ENCODE data around the gene FAM167B. TPM values are rescaled to one million over a fixed set of nuclear protein-coding genes. Genes with fewer than 3 reads are reported as not detected.

FAM167B gene
- total and polyA plus RNA-seq, 2 donors (not counting 1 experiment from before 2014, with no cell fraction given), result 1.1 to 5.4 TPM

DNA sequence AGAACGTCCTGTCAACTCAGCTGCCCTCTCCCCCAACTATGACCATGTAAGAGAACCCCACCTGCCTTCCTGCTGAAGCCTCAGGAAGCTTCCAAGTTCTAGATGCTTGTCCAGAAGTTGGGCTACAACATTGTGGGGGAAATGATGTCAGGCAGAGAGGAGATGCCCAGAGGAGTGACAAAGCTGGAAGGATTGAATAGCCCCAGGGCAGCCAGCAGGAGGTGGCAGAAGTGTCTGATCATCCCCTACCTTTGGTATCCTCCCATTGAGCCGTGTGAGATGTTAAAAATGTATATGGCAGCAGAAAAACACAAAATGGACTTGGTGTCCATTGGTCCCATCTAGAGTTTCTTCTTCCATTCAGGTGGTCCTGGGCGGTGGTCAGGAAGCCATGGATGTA lies 18.3 kb upstream of the FAM167B start:
- DNase-seq (no peak), ATAC-seq (ENCODE audit: low read depth) (no peak)
- H3K36me3 ChIP-seq (replicated peaks in 1 of 2; ENCODE audit: control extremely low read depth in 1 of 2, control insufficient read depth in 1 of 2, extremely low read depth in 1 of 2, insufficient read depth in 2 of 2, low read length in 1 of 2), result peaks cover 6 to 68% of the 10 kb centered on the region in 2 experiments
- Mint-ChIP-seq H3K27me3 (no peaks in the 10 kb centered on the region), H3K27ac (no peak overlapping the region), H3K4me1 (peaks cover 8% of the 10 kb centered on the region), H3K4me3 (no peak overlapping the region), H3K9me3 (ENCODE audit: insufficient read depth) (no peaks in the 10 kb centered on the region)
- H3K9ac ChIP-seq (ENCODE audit: low read length), result no peak overlapping the region
- H3K4me1 ChIP-seq (ENCODE audit: control insufficient read depth in 2 of 2, insufficient read depth in 2 of 2, low read length in 2 of 2), result peaks cover 2 to 3% of the 10 kb centered on the region in 2 donors
- intact Hi-C loops (cut with micrococcal nuclease), result no loop called here
- no peak overlapping the region for H3K4me2 ChIP-seq (replicated peaks; ENCODE audit: low read depth, low read length, poor library complexity, severe bottlenecking)
- POLR2A ChIA-PET, result interaction anchor here (0.6 kb wide), 1 partner anchor 121 kb away, joined by 7 read pairs; no protein-coding TSS in a partner anchor
- CTCF ChIA-PET, result interaction anchor here (0.5 to 3.9 kb wide), 5 partner anchors 13 to 142 kb away, joined by 3 to 14 read pairs (median 5); partner anchors contain the start of gene HDAC1
- no peak overlapping the region for H2AFZ ChIP-seq (ENCODE audit: insufficient read depth, low read depth, low read length, poor library complexity, severe bottlenecking)
- H3K79me2 ChIP-seq (ENCODE audit: control insufficient read depth, insufficient read depth, low read length), result peaks cover 12% of the 10 kb centered on the region
- H4K20me1 ChIP-seq (ENCODE audit: control insufficient read depth, insufficient read depth, low read length, poor library complexity, severe bottlenecking), result peaks cover 5% of the 10 kb centered on the region
- no peaks in the 10 kb centered on the region for H3K9me3 ChIP-seq (ENCODE audit: control extremely low read depth in 1 of 3, control insufficient read depth in 2 of 3, insufficient read depth in 1 of 3, low read length in 2 of 3)
- no peaks in the 10 kb centered on the region for H3K27me3 ChIP-seq (replicated peaks in 1 of 4; ENCODE audit: control extremely low read depth in 1 of 4, control insufficient read depth in 3 of 4, insufficient read depth in 4 of 4, low read length in 3 of 4)
- no peak for TF ChIP-seq CTCF (IDR thresholded peaks at IDR 0.05)
- no peak for TF ChIP-seq EZH2 (IDR thresholded peaks at IDR 0.05; ENCODE audit: borderline replicate concordance, insufficient read depth, low read depth, low read length, poor library complexity, severe bottlenecking)
- 100% methylated on average over 1 of the region's 3 CpGs for WGBS (ENCODE audit: insufficient coverage)
- no peak overlapping the region for H3K4me3 ChIP-seq (ENCODE audit: control extremely low read depth in 1 of 5, extremely low read depth in 1 of 5, insufficient read depth in 1 of 5, low read depth in 2 of 5, low read length in 4 of 5)
- no peak overlapping the region for H3K27ac ChIP-seq (ENCODE audit: low read length in 2 of 2)

- ChIA-PET CTCF (interaction anchor here (1.4 kb wide), 1 partner anchor 86 kb away, joined by 3 read pairs; no protein-coding TSS in a partner anchor), POLR2A (interaction anchor here (0.6 kb wide), 1 partner anchor 207 kb away, joined by 5 read pairs; no protein-coding TSS in a partner anchor)
- H3K9me3 ChIP-seq (ENCODE audit: control extremely low read depth in 1 of 3, control insufficient read depth in 2 of 3, insufficient read depth in 1 of 3, low read length in 2 of 3), result no peaks in the 10 kb centered on the region
- no peaks in the 10 kb centered on the region for H3K4me1 ChIP-seq (ENCODE audit: control insufficient read depth in 2 of 2, insufficient read depth in 2 of 2, low read length in 2 of 2)
- ATAC-seq (ENCODE audit: low read depth), result no peak
- no peak overlapping the region for H3K27ac ChIP-seq (ENCODE audit: low read length in 2 of 2)
- no peak overlapping the region for H3K4me2 ChIP-seq (replicated peaks; ENCODE audit: low read depth, low read length, poor library complexity, severe bottlenecking)
- WGBS (ENCODE audit: insufficient coverage), result 94% methylated on average over 3 of the region's 5 CpGs
- H3K79me2 ChIP-seq (ENCODE audit: control insufficient read depth, insufficient read depth, low read length), result no peaks in the 10 kb centered on the region
- no peaks in the 10 kb centered on the region for H3K27me3 ChIP-seq (replicated peaks in 1 of 4; ENCODE audit: control extremely low read depth in 1 of 4, control insufficient read depth in 3 of 4, insufficient read depth in 4 of 4, low read length in 3 of 4)
- peaks cover 9 to 47% of the 10 kb centered on the region in 2 experiments for H3K36me3 ChIP-seq (replicated peaks in 1 of 2; ENCODE audit: control extremely low read depth in 1 of 2, control insufficient read depth in 1 of 2, extremely low read depth in 1 of 2, insufficient read depth in 2 of 2, low read length in 1 of 2)
- no peaks in the 10 kb centered on the region for H4K20me1 ChIP-seq (ENCODE audit: control insufficient read depth, insufficient read depth, low read length, poor library complexity, severe bottlenecking)
- Mint-ChIP-seq H3K9me3 (ENCODE audit: insufficient read depth) (no peaks in the 10 kb centered on the region), H3K4me1 (peaks cover 1% of the 10 kb centered on the region), H3K27me3 (no peaks in the 10 kb centered on the region), H3K27ac (no peak overlapping the region), H3K4me3 (no peak overlapping the region)
- TF ChIP-seq CTCF (IDR thresholded peaks at IDR 0.05), result no peak
- no peak for TF ChIP-seq EZH2 (IDR thresholded peaks at IDR 0.05; ENCODE audit: borderline replicate concordance, insufficient read depth, low read depth, low read length, poor library complexity, severe bottlenecking)
- intact Hi-C loops (cut with micrococcal nuclease), result no loop called here
- H3K9ac ChIP-seq (ENCODE audit: low read length), result no peak overlapping the region
- no peak overlapping the region for H3K4me3 ChIP-seq (ENCODE audit: control extremely low read depth in 1 of 5, extremely low read depth in 1 of 5, insufficient read depth in 1 of 5, low read depth in 2 of 5, low read length in 4 of 5)
- no peak for DNase-seq
- no peak overlapping the region for H2AFZ ChIP-seq (ENCODE audit: insufficient read depth, low read depth, low read length, poor library complexity, severe bottlenecking)
These were observed 15.1 kb upstream of the FAM167B start for GRCh38 chr1:32231843-32232432.

All from B cell (primary cell).